Activated T-helper 1 cell treated with anti-CD3 and anti-CD28 coated beads, Interleukin-12 subunit alpha, Interleukin-12 subunit beta, Interleukin-2, Interleukin-4 antibody, amounts not matched to agents 30 ng/mL and 10 ng/mL and 1 ng/mL, durations not matched to agents 14 hours and 24 hours and 36 hours (primary cell): Measurements from ENCODE around the gene APBB1. TPM values are rescaled to one million over a fixed set of nuclear protein-coding genes. Genes with fewer than 3 reads are reported as not detected.

Source experiments
- DNase-seq: peaks from one replicate; pipeline ENCODE4 v3.0.0; 2021; ENCODE audit warnings: low spot score
- H3K27ac Mint-ChIP-seq: one replicate; pipeline ENCODE4 v1.8.0; 2021; ENCODE audit warnings: mild to moderate bottlenecking, mixed read lengths
- H3K27me3 Mint-ChIP-seq: one replicate; pipeline ENCODE4 v1.8.0; 2022; ENCODE audit warnings: mild to moderate bottlenecking, moderate library complexity, mixed read lengths; ENCODE audit not compliant: insufficient read depth
- H3K36me3 Mint-ChIP-seq: one replicate; pipeline ENCODE4 v1.8.0; 2021; ENCODE audit warnings: low read depth, mixed read lengths
- H3K4me1 Mint-ChIP-seq: one replicate; pipeline ENCODE4 v1.8.0; 2021; ENCODE audit warnings: low read depth, mixed read lengths
- H3K4me3 Mint-ChIP-seq: one replicate; pipeline ENCODE4 v1.8.0; 2021; ENCODE audit warnings: mild to moderate bottlenecking, moderate library complexity, mixed read lengths
- H3K9me3 Mint-ChIP-seq: one replicate; pipeline ENCODE4 v1.8.0; 2021; ENCODE audit warnings: mixed read lengths
- intact Hi-C: fragments of 100-400 bp; cut with micrococcal nuclease; formaldehyde crosslinking; loops from one replicate; pipeline ENCODE4 v1.15.1; 2024
- total RNA-seq: library from RNA; stranded (reverse); gene quantifications from 2 replicates; pipeline ENCODE4 v1.2.3, GENCODE V29; 2022

Gene APBB1
- total RNA-seq, 1 donor from 2014 or later = 16.8 TPM

DNA sequence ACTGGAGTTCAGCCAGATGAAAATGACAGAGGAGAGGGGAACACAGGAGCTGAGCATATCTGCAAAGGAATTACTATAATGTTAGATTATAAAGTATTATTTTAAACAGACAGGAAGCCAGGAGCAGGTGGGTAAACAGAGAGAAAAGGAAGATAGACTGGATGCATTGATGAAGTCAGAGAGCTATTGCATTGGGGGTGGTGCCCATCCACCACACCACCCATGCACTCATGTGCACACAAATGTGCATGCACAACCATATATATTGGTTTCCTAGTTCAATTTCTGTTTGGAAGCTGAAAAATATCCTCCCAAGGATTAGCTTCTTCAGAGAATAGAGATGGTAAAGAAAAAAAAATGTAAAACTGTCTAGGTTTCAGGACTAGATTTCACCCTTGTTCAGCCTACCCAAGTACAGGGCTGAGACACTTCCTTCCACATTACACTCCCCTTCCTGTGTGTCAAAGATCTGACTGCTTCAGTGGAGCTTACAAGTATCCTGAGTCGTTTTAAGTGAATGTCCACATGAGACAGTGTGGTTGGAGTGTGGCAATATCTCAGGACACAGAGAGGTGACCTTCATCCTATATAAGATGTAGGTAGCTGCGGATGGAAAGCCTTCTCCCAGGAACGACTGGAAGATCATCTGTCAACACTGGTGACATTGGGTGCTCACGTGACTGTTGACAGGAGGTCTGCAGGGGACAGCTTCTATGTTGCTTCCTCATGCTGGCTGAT, 40.8 kb downstream of the APBB1 start:
- H3K27ac Mint-ChIP-seq = peak overlapping the region; percentile 44
- peaks cover 4% of the 10 kb centered on the region for H3K27me3 Mint-ChIP-seq
- intact Hi-C loops = loop anchor here (2.0 to 5.0 kb wide), 4 partner anchors 95 to 379 kb away; partner anchors contain the start of genes ILK, MRPL17, RRP8 and TRIM3
- no peaks in the 10 kb centered on the region for H3K9me3 Mint-ChIP-seq
- no peaks in the 10 kb centered on the region for H3K36me3 Mint-ChIP-seq
- H3K4me3 Mint-ChIP-seq = peak overlapping the region; percentile 19
- no peak for DNase-seq
- peaks cover 33% of the 10 kb centered on the region for H3K4me1 Mint-ChIP-seq

GRCh38 chr11:6371825-6372224, 47.1 kb downstream of the APBB1 start:
- Mint-ChIP-seq H3K4me3 (no peak overlapping the region), H3K9me3 (no peaks in the 10 kb centered on the region), H3K4me1 (peaks cover 12% of the 10 kb centered on the region), H3K36me3 (no peaks in the 10 kb centered on the region), H3K27ac (no peak overlapping the region), H3K27me3 (no peaks in the 10 kb centered on the region)
- no peak for DNase-seq
- intact Hi-C loops = no loop called here

DNA sequence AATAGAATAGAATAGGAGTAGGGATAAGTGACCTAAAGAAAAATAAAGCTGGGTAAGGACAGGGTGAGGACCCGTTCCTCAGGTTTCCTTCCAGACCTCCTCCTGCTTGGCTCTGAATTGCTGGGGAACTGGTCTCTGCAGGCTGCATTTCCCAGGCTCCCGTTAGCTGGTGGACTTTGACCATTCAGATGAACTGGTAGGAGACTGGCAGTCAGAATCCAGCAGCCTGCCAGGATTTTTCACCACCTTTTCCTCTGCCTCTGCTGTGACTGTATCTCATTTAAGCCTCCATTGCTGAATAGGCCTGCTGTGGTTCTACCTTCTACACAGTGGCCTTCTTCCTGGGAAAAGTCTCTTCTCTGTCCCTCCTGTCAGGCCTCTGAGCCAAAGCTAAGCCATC, 53.2 kb downstream of the APBB1 start:
- no peak overlapping the region for H3K27ac Mint-ChIP-seq
- no peaks in the 10 kb centered on the region for H3K27me3 Mint-ChIP-seq
- H3K9me3 Mint-ChIP-seq = no peaks in the 10 kb centered on the region
- no peak for DNase-seq
- intact Hi-C loops = no loop called here
- H3K4me3 Mint-ChIP-seq = no peak overlapping the region
- H3K36me3 Mint-ChIP-seq = no peaks in the 10 kb centered on the region
- no peaks in the 10 kb centered on the region for H3K4me1 Mint-ChIP-seq

GRCh38 chr11:6362873-6363678, 55.8 kb downstream of the APBB1 start:
- H3K4me3 Mint-ChIP-seq = no peak overlapping the region

GRCh38 chr11:6362185-6362872, 56.6 kb downstream of the APBB1 start:
- H3K36me3 Mint-ChIP-seq = no peaks in the 10 kb centered on the region
- H3K4me3 Mint-ChIP-seq = no peak overlapping the region
- H3K27me3 Mint-ChIP-seq = no peaks in the 10 kb centered on the region
- intact Hi-C loops = no loop called here
- H3K9me3 Mint-ChIP-seq = no peaks in the 10 kb centered on the region
- no peak overlapping the region for H3K27ac Mint-ChIP-seq
- peaks cover under 1% of the 10 kb centered on the region for H3K4me1 Mint-ChIP-seq
- no peak for DNase-seq

More at GRCh38 chr11:6362873-6363678, 55.8 kb downstream of the APBB1 start:
- Mint-ChIP-seq H3K27ac (no peak overlapping the region), H3K9me3 (no peaks in the 10 kb centered on the region), H3K4me1 (no peaks in the 10 kb centered on the region), H3K36me3 (no peaks in the 10 kb centered on the region), H3K27me3 (no peaks in the 10 kb centered on the region)
- DNase-seq = peak; percentile 44
- intact Hi-C loops = loop anchor here (1.0 kb wide), 1 partner anchor 112 kb away; no protein-coding TSS in a partner anchor

DNA sequence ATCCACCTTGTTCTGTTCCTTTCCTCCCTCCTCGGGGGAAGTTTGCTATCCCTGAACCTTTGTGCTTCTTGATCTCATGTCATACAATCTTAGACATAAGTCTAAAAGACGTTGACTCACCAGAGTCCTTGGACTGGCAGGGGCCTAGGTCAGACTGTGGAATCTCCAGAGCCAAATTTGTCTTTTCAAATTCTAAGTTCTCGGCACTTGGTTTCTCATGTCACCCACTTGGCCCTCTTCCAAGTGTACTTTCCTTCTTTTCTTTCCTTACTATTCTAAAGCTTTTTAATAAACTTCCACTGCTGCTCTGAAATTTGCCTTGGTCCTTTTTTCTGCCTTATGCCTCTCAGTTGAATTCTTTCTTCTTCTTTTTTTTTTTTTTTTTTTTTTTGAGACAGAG, 58.7 kb downstream of the APBB1 start:
- Mint-ChIP-seq H3K4me1 (peaks cover 5% of the 10 kb centered on the region), H3K4me3 (no peak overlapping the region), H3K36me3 (no peaks in the 10 kb centered on the region), H3K27ac (no peak overlapping the region), H3K27me3 (no peaks in the 10 kb centered on the region), H3K9me3 (no peaks in the 10 kb centered on the region)
- no peak for DNase-seq
- intact Hi-C loops = no loop called here

- no peaks in the 10 kb centered on the region for H3K27me3 Mint-ChIP-seq
- H3K9me3 Mint-ChIP-seq = no peaks in the 10 kb centered on the region
- H3K4me3 Mint-ChIP-seq = no peak overlapping the region
- no peak for DNase-seq
- peaks cover 5% of the 10 kb centered on the region for H3K4me1 Mint-ChIP-seq
- H3K36me3 Mint-ChIP-seq = no peaks in the 10 kb centered on the region
- no peak overlapping the region for H3K27ac Mint-ChIP-seq
- intact Hi-C loops = loop anchor here (1.0 to 10.0 kb wide), 4 partner anchors 37 to 762 kb away; partner anchors contain the start of genes CAVIN3, OR52N2, TRIM22 and TRIM5
Measured at GRCh38 chr11:6357222-6357621, 61.7 kb downstream of the APBB1 start.

DNA sequence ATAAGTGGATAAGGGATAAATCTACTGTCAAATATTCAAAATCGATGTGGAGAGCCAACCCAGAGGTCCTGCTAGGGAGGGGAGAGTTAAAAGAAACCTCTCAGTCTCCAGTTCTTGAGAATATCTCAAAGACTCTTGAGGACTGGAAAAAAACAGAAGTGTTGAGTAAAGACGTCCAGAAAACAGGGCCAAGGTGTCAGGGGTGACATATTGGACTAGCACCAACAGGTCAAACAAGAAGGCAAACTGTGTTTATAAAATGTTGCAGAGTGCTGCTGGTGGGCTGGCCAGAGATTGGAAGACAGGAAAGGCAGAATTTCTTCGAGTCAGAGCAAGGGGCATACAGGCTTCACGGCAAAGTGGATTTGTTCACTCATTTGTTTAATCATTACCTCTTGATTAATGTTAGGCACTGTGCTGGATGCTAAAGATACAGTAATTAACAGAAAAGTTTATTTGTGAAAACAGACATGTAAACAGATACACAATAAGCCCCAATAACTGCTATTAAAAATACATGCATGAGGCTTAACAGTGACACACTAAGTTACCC, 62.3 kb downstream of the APBB1 start:
- H3K27ac Mint-ChIP-seq = no peak overlapping the region

GRCh38 chr11:6354651-6355485, 64.0 kb downstream of the APBB1 start:
- Mint-ChIP-seq H3K36me3 (no peaks in the 10 kb centered on the region), H3K4me1 (peaks cover 12% of the 10 kb centered on the region), H3K4me3 (no peak overlapping the region), H3K9me3 (no peaks in the 10 kb centered on the region), H3K27ac (no peak overlapping the region), H3K27me3 (no peaks in the 10 kb centered on the region)
- intact Hi-C loops = loop anchor here (5.0 to 10.0 kb wide), 4 partner anchors 118 to 760 kb away; partner anchors contain the start of genes CNGA4, OR52N2, TRIM22 and TRIM5
- DNase-seq = no peak

More for the DNA sequence above, 62.3 kb downstream of the APBB1 start:
- H3K9me3 Mint-ChIP-seq = no peaks in the 10 kb centered on the region
- no peak overlapping the region for H3K4me3 Mint-ChIP-seq
- intact Hi-C loops = loop anchor here (1.0 to 10.0 kb wide), 4 partner anchors 36 to 762 kb away; partner anchors contain the start of genes CAVIN3, OR52N2, TRIM22 and TRIM5
- peaks cover 10% of the 10 kb centered on the region for H3K4me1 Mint-ChIP-seq
- DNase-seq = no peak
- H3K36me3 Mint-ChIP-seq = no peaks in the 10 kb centered on the region
- no peaks in the 10 kb centered on the region for H3K27me3 Mint-ChIP-seq

- Mint-ChIP-seq H3K4me3 (no peak overlapping the region), H3K27ac (no peak overlapping the region), H3K27me3 (no peaks in the 10 kb centered on the region), H3K36me3 (no peaks in the 10 kb centered on the region), H3K4me1 (peaks cover 12% of the 10 kb centered on the region), H3K9me3 (no peaks in the 10 kb centered on the region)
- peak; percentile 47 for DNase-seq
- intact Hi-C loops = loop anchor here (1.0 to 10.0 kb wide), 8 partner anchors 33 to 759 kb away; partner anchors contain the start of genes CAVIN3, CNGA4, OR52N2 and TRIM22
Measured at GRCh38 chr11:6353367-6353987, 65.4 kb downstream of the APBB1 start.

GRCh38 chr11:6351782-6352382, 67.0 kb downstream of the APBB1 start:
- peak; percentile 5 for DNase-seq

More at GRCh38 chr11:6351782-6352382, 67.0 kb downstream of the APBB1 start:
- Mint-ChIP-seq H3K27ac (peak overlapping the region; percentile 24), H3K27me3 (no peaks in the 10 kb centered on the region), H3K4me3 (no peak overlapping the region), H3K4me1 (peaks cover 6% of the 10 kb centered on the region), H3K36me3 (no peaks in the 10 kb centered on the region), H3K9me3 (no peaks in the 10 kb centered on the region)
- intact Hi-C loops = loop anchor here (5.0 to 10.0 kb wide), 4 partner anchors 115 to 757 kb away; partner anchors contain the start of genes CNGA4, OR52N2, TRIM22 and TRIM5
